H9 (cell line): ENCODE measurements around the gene GLUL. TPM values are rescaled to one million over a fixed set of nuclear protein-coding genes. Genes with fewer than 3 reads are reported as not detected.
A peak's percentile ranks its signal among the peaks of the same experiment; 100 is the strongest.

ENCODE experiments used
- DNase-seq: peaks from one replicate; pipeline ENCODE4 v3.0.0-alpha.2; 2017
- H2AFZ ChIP-seq: one replicate; pipeline ENCODE4 v1.6.1; 2013; ENCODE audit warnings: mild to moderate bottlenecking, low read length, control low read depth, moderate library complexity
- H2AK5ac ChIP-seq: 2 replicates; pipeline ENCODE4 v1.6.1; 2013; ENCODE audit warnings: low read length, control low read depth, mixed read lengths; ENCODE audit not compliant: insufficient read length
- H2BK120ac ChIP-seq: one replicate; pipeline ENCODE4 v1.6.1; 2013; ENCODE audit warnings: low read depth, mild to moderate bottlenecking, low read length, control low read depth, inconsistent platforms; ENCODE audit not compliant: poor library complexity, severe bottlenecking
- H2BK12ac ChIP-seq: 2 replicates; pipeline ENCODE4 v1.6.1; 2013; ENCODE audit warnings: low read length, control low read depth, mixed read lengths, low read depth; ENCODE audit not compliant: insufficient read length
- H2BK15ac ChIP-seq: 2 replicates; pipeline ENCODE4 v1.6.1; 2013; ENCODE audit warnings: low read depth, low read length, control low read depth
- H2BK20ac ChIP-seq: one replicate; pipeline ENCODE4 v1.6.1; 2013; ENCODE audit warnings: low read depth, mild to moderate bottlenecking, low read length, control low read depth, inconsistent platforms; ENCODE audit not compliant: poor library complexity, severe bottlenecking
- H2BK5ac ChIP-seq: 2 replicates; pipeline ENCODE4 v1.6.1; 2013; ENCODE audit warnings: low read length, control low read depth, mixed read lengths; ENCODE audit not compliant: insufficient read length
- H3K14ac ChIP-seq: 2 replicates; pipeline ENCODE4 v1.6.1; 2013; ENCODE audit warnings: low read length, control low read depth; ENCODE audit not compliant: insufficient read depth
- H3K18ac ChIP-seq: 2 replicates; pipeline ENCODE4 v1.6.1; 2013; ENCODE audit warnings: low read depth, mild to moderate bottlenecking, mixed read lengths, low read length, control low read depth; ENCODE audit not compliant: insufficient read length
- H3K23ac ChIP-seq: 2 replicates; pipeline ENCODE4 v1.6.1; 2013; ENCODE audit warnings: low read length, control low read depth, mixed read lengths, low read depth; ENCODE audit not compliant: insufficient read length
- H3K23me2 ChIP-seq: 2 replicates; pipeline ENCODE4 v1.6.1; 2013; ENCODE audit warnings: low read depth, mild to moderate bottlenecking, mixed read lengths, low read length, control low read depth; ENCODE audit not compliant: insufficient read length, poor library complexity, severe bottlenecking
- H3K27ac ChIP-seq: 2 replicates; pipeline ENCODE4 v1.5.1; 2013; ENCODE audit warnings: low read length, control low read depth, mixed read lengths, low read depth; ENCODE audit not compliant: insufficient read length
- H3K27me3 ChIP-seq: 2 replicates; pipeline ENCODE4 v1.6.1; 2013; ENCODE audit warnings: low read length, control low read depth, inconsistent platforms; ENCODE audit not compliant: insufficient read depth
- H3K4ac ChIP-seq: 2 replicates; pipeline ENCODE4 v1.6.1; 2013; ENCODE audit warnings: low read depth, mild to moderate bottlenecking, control low read depth, inconsistent platforms, low read length, moderate library complexity
- H3K4me1 ChIP-seq: 2 replicates; pipeline ENCODE4 v1.6.1; 2013; ENCODE audit warnings: low read length, control low read depth, inconsistent platforms; ENCODE audit not compliant: insufficient read depth
- H3K4me2 ChIP-seq: 2 replicates; pipeline ENCODE4 v1.6.1; 2013; ENCODE audit warnings: low read length, control low read depth, mixed read lengths; ENCODE audit not compliant: insufficient read length, insufficient read depth
- H3K56ac ChIP-seq: 2 replicates; pipeline ENCODE4 v1.6.1; 2013; ENCODE audit warnings: low read depth, mild to moderate bottlenecking, mixed read lengths, low read length, control low read depth; ENCODE audit not compliant: insufficient read length
- H3K79me1 ChIP-seq: 2 replicates; pipeline ENCODE4 v1.6.1; 2013; ENCODE audit warnings: low read depth, mild to moderate bottlenecking, moderate library complexity, low read length, control low read depth, inconsistent platforms; ENCODE audit not compliant: insufficient read depth, poor library complexity, severe bottlenecking
- H3K79me2 ChIP-seq: 2 replicates; pipeline ENCODE4 v1.6.1; 2013; ENCODE audit warnings: low read length, control low read depth, inconsistent platforms; ENCODE audit not compliant: insufficient read depth
- H3K9ac ChIP-seq: 2 replicates; pipeline ENCODE4 v1.6.1; 2013; ENCODE audit warnings: low read length, control low read depth, mixed read lengths; ENCODE audit not compliant: insufficient read length; ENCODE audit errors: extremely low read depth
- H3K9me3 ChIP-seq: one replicate; pipeline ENCODE4 v1.6.1; 2013; ENCODE audit warnings: low read depth, low read length, inconsistent platforms; ENCODE audit not compliant: control insufficient read depth
- H3T11ph ChIP-seq: one replicate; pipeline ENCODE4 v1.6.1; 2013; ENCODE audit warnings: mild to moderate bottlenecking, low read length, control low read depth, inconsistent platforms
- H4K20me1 ChIP-seq: one replicate; pipeline ENCODE4 v1.6.1; 2013; ENCODE audit not compliant: control insufficient read depth, insufficient read length, insufficient read depth
- H4K5ac ChIP-seq: 2 replicates; pipeline ENCODE4 v1.6.1; 2013; ENCODE audit warnings: low read depth, mild to moderate bottlenecking, mixed read lengths, low read length, control low read depth; ENCODE audit not compliant: insufficient read length
- H4K8ac ChIP-seq: replicated peaks from 2 replicates; pipeline ENCODE4 v1.6.1; 2013; ENCODE audit warnings: low read length, control low read depth, mixed read lengths, low read depth; ENCODE audit not compliant: insufficient read length
- H4K91ac ChIP-seq: 2 replicates; pipeline ENCODE4 v1.6.1; 2013; ENCODE audit warnings: low read depth, mild to moderate bottlenecking, moderate library complexity, mixed read lengths, low read length, control low read depth; ENCODE audit not compliant: insufficient read length
- H3K27ac Mint-ChIP-seq, 3 experiments: 2 replicates in 2 of 3; 3 replicates in 1 of 3; pipeline ENCODE4 v1.8.0; 2020 to 2021; ENCODE audit warnings: mixed read lengths in 3 of 3, mild to moderate bottlenecking in 1 of 3, moderate library complexity in 1 of 3
- H3K27me3 Mint-ChIP-seq: 2 replicates; pipeline ENCODE4 v1.8.0; 2021; ENCODE audit warnings: low read depth, mild to moderate bottlenecking, moderate library complexity, mixed read lengths
- H3K36me3 Mint-ChIP-seq, 3 experiments: 2 replicates in 2 of 3; 3 replicates in 1 of 3; pipeline ENCODE4 v1.8.0; 2020 to 2021; ENCODE audit warnings: low read depth in 3 of 3, mixed read lengths in 3 of 3; ENCODE audit not compliant: insufficient read depth in 1 of 3
- H3K4me1 Mint-ChIP-seq, 2 experiments: 2 replicates each; pipeline ENCODE4 v1.8.0; 2020; ENCODE audit warnings: mixed read lengths in 2 of 2
- H3K4me3 Mint-ChIP-seq, 2 experiments: 2 replicates in 1 of 2; 3 replicates in 1 of 2; pipeline ENCODE4 v1.8.0; 2020 to 2021; ENCODE audit warnings: mild to moderate bottlenecking in 2 of 2, mixed read lengths in 2 of 2, moderate library complexity in 1 of 2
- H3K9me3 Mint-ChIP-seq, 2 experiments: 2 replicates in 1 of 2; 3 replicates in 1 of 2; pipeline ENCODE4 v1.8.0; 2020; ENCODE audit warnings: mild to moderate bottlenecking in 2 of 2, mixed read lengths in 2 of 2, moderate library complexity in 1 of 2
- CTCF ChIP-seq: fragments of 200-600 bp; sonication (generic); conservative IDR thresholded peaks from 3 replicates; pipeline ENCODE4 v1.8.0; 2021; ENCODE audit warnings: antibody characterized with exemption, mild to moderate bottlenecking
- WGBS: extraction: QIAGEN DNeasy Blood & Tissue Kit; methylation state at CpG from one replicate; pipeline ENCODE4 v1.1.7; 2013; ENCODE audit warnings: missing lambda C conversion rate, low lambda C conversion rate, mixed read lengths; ENCODE audit not compliant: insufficient read length; ENCODE audit errors: extremely low coverage; 5-methylcytosine and 5-hydroxymethylcytosine counted together
- total RNA-seq: library from RNA; stranded (reverse); gene quantifications from 2 replicates; pipeline ENCODE4 v1.2.1, GENCODE V29; 2021

GLUL gene
- total RNA-seq, 1 experiment from 2014 or later: 332 TPM

- H3K79me2 ChIP-seq: peaks cover 10% of the 10 kb centered on the region; the same call in 1 of the 2 replicates
- H3K56ac ChIP-seq: no peak overlapping the region
- H3K4ac ChIP-seq: no peak overlapping the region
- WGBS: no CpG with 5 or more reads among the region's 19 CpGs
- H3K27ac ChIP-seq: no peak overlapping the region
- H2AK5ac ChIP-seq: no peak overlapping the region
- no peak overlapping the region for H3K18ac ChIP-seq
- no peak overlapping the region for H3K4me2 ChIP-seq
- H3K27me3 ChIP-seq: no peaks in the 10 kb centered on the region
- no peak overlapping the region for H4K5ac ChIP-seq
- H3K9ac ChIP-seq: no peak overlapping the region
- peak overlapping the region in 1 of 3 experiments; percentile 40; a peak in 2 of 7 replicates for H3K27ac Mint-ChIP-seq
- no peaks in the 10 kb centered on the region for H4K20me1 ChIP-seq
- H3K4me3 Mint-ChIP-seq: no peak overlapping the region
- no peak overlapping the region for H2BK120ac ChIP-seq
- H3K9me3 Mint-ChIP-seq: no peaks in the 10 kb centered on the region
- no peak overlapping the region for H3K23ac ChIP-seq
- TF ChIP-seq CTCF: no peak
- H3K23me2 ChIP-seq: peaks cover under 1% of the 10 kb centered on the region
- peaks cover 10 to 20% of the 10 kb centered on the region in 2 experiments for H3K4me1 Mint-ChIP-seq
- H3K4me1 ChIP-seq: no peaks in the 10 kb centered on the region
- no peaks in the 10 kb centered on the region; the same call in 1 of the 2 replicates for H3K27me3 Mint-ChIP-seq
- H4K91ac ChIP-seq: no peak overlapping the region
- H4K8ac ChIP-seq: no peak overlapping the region
- no peak overlapping the region for H2AFZ ChIP-seq
- no peak for DNase-seq
- no peak overlapping the region for H2BK15ac ChIP-seq
- H2BK12ac ChIP-seq: no peak overlapping the region
- H3K36me3 Mint-ChIP-seq: peaks cover 62 to 87% (median 83%) of the 10 kb centered on the region in 3 experiments
- no peak overlapping the region for H2BK20ac ChIP-seq
- no peak overlapping the region for H3K14ac ChIP-seq
- no peaks in the 10 kb centered on the region for H3K9me3 ChIP-seq
- H3K79me1 ChIP-seq: peaks cover 5% of the 10 kb centered on the region
- H2BK5ac ChIP-seq: no peak overlapping the region
- no peak overlapping the region for H3T11ph ChIP-seq
These were observed 7.1 kb downstream of the GLUL start for GRCh38 chr1:182384387-182384960.
